Immature natural killer cell (primary cell): ENCODE results near the gene BRD2. TPM values are rescaled to one million over a fixed set of nuclear protein-coding genes. Genes with fewer than 3 reads are reported as not detected.

Experiments
- DNase-seq, 3 donors: peaks; one replicate each; pipeline ENCODE4 v3.0.0; 2022; ENCODE audit warnings: mixed read lengths in 1 of 3
- H3K27ac Mint-ChIP-seq, 6 donors: one replicate each; pipeline ENCODE4 v1.8.0; 2020; ENCODE audit warnings: mixed read lengths in 6 of 6, mild to moderate bottlenecking in 5 of 6, inconsistent platforms in 4 of 6, moderate library complexity in 3 of 6
- H3K27me3 Mint-ChIP-seq, 3 donors: one replicate each; pipeline ENCODE4 v1.8.0; 2020 to 2021; ENCODE audit warnings: low read depth in 3 of 3, mild to moderate bottlenecking in 3 of 3, mixed read lengths in 3 of 3, moderate library complexity in 3 of 3, inconsistent platforms in 1 of 3
- H3K36me3 Mint-ChIP-seq, 3 donors: one replicate each; pipeline ENCODE4 v1.8.0; 2020; ENCODE audit warnings: mixed read lengths in 3 of 3, inconsistent platforms in 2 of 3, mild to moderate bottlenecking in 2 of 3
- H3K4me1 Mint-ChIP-seq, 2 donors: one replicate each; pipeline ENCODE4 v1.8.0; 2020; ENCODE audit warnings: inconsistent platforms in 2 of 2, mild to moderate bottlenecking in 2 of 2, mixed read lengths in 2 of 2, moderate library complexity in 1 of 2
- H3K4me3 Mint-ChIP-seq, 5 donors: one replicate each; pipeline ENCODE4 v1.8.0; 2020; ENCODE audit warnings: mild to moderate bottlenecking in 5 of 5, mixed read lengths in 5 of 5, inconsistent platforms in 3 of 5, moderate library complexity in 3 of 5
- H3K9me3 Mint-ChIP-seq, 6 donors: one replicate each; pipeline ENCODE4 v1.8.0; 2020; ENCODE audit warnings: mild to moderate bottlenecking in 6 of 6, mixed read lengths in 6 of 6, inconsistent platforms in 4 of 6, moderate library complexity in 3 of 6
- polyA plus RNA-seq, 3 donors: library from polyadenylated mRNA; unstranded; fragments of 300-500 nt; fragmentation: Illumina TruSeq; gene quantifications; one replicate each; pipeline ENCODE4 v1.2.3, GENCODE V29; 2021

BRD2 gene
- polyA plus RNA-seq, 3 donors from 2014 or later = 29.8 to 119 (median 31.5) TPM

DNA sequence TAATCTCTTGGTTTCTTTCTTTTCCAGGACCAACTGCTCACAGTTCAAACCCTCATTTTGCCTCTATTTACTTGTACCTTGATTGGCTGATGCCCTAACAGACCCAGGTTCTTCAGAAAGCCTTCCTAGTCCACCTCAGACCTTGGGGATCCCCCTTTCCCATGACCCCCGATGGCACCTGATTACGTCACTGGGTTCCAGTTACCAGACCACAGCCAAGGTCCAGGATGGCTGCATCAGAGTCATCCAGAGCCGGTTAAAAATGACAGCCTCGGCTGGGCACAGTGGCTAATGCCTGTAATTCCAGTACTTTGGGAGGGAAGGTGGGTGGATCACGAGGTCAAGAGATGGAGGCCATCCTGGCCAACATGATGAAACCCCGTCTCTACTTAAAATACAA lies 36.5 kb downstream of the BRD2 start:
- Mint-ChIP-seq H3K27ac (no peak overlapping the region), H3K9me3 (no peaks in the 10 kb centered on the region), H3K36me3 (no peaks in the 10 kb centered on the region), H3K4me3 (no peak overlapping the region), H3K27me3 (peaks cover 4 to 16% (median 14%) of the 10 kb centered on the region in 3 donors), H3K4me1 (peaks cover 10 to 14% of the 10 kb centered on the region in 2 donors)
- no peak for DNase-seq

DNA sequence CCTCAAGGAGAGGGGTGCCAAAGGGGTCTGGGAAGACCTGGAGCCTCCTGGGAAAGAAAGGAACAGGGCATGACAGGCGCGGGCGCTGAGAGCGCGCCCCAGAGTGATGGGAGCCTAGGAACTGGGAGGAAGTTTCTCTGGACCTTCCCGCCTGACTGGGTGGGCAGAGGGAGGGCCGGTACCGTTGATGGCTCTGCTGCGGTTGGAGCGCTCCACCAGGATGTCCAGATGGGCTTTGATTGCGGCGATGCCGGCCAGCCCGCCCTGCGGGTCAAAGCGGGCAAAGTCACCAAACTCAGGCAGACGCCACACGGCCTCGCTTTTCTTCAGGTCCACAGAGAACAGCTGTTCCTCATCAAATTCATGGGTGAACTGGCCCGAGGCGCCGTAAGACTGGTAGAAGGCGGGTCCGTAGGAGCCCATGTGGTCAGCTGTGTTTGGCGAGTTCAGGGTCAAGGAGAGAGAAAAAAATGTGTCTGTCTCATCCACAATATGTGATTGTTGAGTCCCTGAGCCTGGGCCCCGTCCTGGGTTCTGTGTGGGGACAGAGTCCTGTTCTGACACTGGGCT lies 39.5 kb downstream of the BRD2 start:
- Mint-ChIP-seq H3K4me1 (peaks cover 10 to 14% of the 10 kb centered on the region in 2 donors), H3K27ac (peak overlapping the region in 1 of 6 donors; percentile 14), H3K4me3 (peak overlapping the region in 1 of 5 donors; percentile 65)

DNA sequence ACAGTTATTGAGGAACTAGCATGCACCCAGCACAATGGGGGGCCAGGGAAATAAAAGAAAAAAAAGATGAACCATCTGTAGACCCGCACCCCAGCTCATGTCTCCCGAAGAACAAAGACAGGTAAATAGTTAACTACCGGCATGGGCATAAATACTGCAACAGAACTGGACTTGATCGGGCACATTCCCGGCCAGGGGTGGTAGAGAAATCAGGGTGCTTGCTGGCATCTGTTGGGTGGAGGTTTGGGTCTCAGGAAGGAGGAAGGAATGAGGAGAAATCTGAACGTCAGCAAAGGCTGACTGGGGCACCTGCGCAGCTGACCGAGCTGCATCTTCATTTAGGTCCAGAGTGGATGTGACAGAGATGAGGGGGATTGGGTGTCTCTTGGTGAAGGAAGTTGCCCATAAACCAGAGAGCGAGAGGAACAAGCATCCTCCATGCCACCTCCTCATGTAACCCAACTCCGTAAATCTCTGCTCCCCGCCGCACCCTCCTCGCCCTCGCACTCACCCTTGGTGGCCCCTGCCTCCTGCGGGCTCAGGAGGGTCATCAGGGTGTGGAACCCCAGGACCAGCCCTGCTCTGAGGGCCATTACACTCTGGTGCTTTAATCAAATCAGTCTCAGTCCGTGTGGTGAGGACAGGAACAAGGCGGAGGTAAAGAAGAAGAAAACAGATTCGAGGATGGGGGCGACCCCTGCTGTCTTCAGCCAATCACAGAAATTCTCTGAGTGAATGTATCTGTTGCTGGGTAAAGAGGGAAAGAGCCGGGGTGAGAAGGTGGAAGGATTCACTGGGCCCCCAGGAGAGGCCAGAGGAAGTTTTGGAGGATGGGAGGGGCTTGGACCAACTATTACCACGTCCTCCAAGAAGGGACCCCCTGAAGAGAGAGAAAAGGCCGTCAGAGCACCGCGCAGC lies 40.8 kb downstream of the BRD2 start, which contains the start of gene HLA-DOA:
Gene HLA-DOA (minus strand): TSS at position 648 of the 918 bp plus-strand sequence.
- peak within 1 kb of the TSS in 3 of 6 donors; percentile 70 to 81 (median 73) for H3K27ac Mint-ChIP-seq

More for the DNA sequence above, 39.5 kb downstream of the BRD2 start:
- Mint-ChIP-seq H3K36me3 (no peaks in the 10 kb centered on the region), H3K9me3 (no peaks in the 10 kb centered on the region), H3K27me3 (peaks cover 0 to 13% (median 3%) of the 10 kb centered on the region in 3 donors)
- DNase-seq = no peak

DNA sequence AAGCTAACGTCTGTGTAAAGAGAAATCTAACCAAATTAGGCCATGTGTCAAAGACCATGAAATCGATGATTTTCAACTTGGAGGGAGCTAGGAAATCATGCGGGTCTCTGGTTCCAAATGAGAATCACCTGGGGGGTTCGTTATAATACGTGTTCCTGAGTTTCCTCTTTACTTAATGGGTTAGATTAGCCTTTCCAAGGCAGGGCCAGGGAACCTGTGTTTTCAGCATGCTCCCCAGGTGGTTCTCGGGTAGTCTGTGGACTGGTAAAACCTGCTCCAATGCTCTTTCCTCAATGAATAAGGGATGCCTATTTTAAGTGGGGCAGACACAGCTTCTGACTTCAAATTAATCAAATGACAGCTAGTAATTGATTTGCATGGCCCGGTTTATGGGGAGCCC lies 42.0 kb downstream of the BRD2 start:
- Mint-ChIP-seq H3K4me3 (no peak overlapping the region), H3K9me3 (no peaks in the 10 kb centered on the region), H3K27me3 (peaks cover 0 to 13% (median 3%) of the 10 kb centered on the region in 3 donors), H3K36me3 (no peaks in the 10 kb centered on the region), H3K4me1 (peaks cover 11 to 14% of the 10 kb centered on the region in 2 donors), H3K27ac (no peak overlapping the region)
- DNase-seq = no peak

More for the DNA sequence above, 40.8 kb downstream of the BRD2 start, which contains the start of gene HLA-DOA:
- H3K4me3 Mint-ChIP-seq = peak within 1 kb of the TSS; percentile 68 to 77 (median 74)
- no peaks in the 10 kb centered on the region for H3K9me3 Mint-ChIP-seq
- no peaks in the 10 kb centered on the region for H3K36me3 Mint-ChIP-seq
- peaks cover 10 to 14% of the 10 kb centered on the region in 2 donors for H3K4me1 Mint-ChIP-seq
- DNase-seq = peak; percentile 24 to 45 (median 41)
- peaks cover 0 to 13% (median 3%) of the 10 kb centered on the region in 3 donors for H3K27me3 Mint-ChIP-seq

DNA sequence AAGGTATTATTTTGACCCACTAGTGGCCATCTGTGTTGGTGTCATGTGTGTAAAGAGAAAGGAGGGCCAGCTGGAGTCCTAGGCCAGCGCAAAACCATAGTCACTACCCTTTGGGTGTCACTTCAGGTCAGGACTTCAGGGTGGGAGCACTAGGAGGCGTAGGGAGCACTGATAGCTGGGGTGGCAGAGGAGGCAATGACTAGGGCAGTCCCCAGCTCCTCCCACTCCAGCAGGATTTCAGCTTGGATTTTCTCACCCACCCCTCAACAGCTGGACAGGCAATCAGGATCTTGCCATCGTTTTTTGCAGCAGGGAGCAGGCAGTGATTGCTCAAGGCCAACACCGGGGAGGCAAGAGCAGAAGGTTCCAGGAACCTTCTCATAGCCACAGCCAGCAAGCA lies 45.2 kb downstream of the BRD2 start:
- DNase-seq = no peak
- Mint-ChIP-seq H3K4me1 (peaks cover 18 to 22% of the 10 kb centered on the region in 2 donors), H3K9me3 (no peaks in the 10 kb centered on the region), H3K4me3 (no peak overlapping the region), H3K36me3 (no peaks in the 10 kb centered on the region), H3K27me3 (peaks cover 0 to 8% (median 3%) of the 10 kb centered on the region in 3 donors), H3K27ac (no peak overlapping the region)

DNA sequence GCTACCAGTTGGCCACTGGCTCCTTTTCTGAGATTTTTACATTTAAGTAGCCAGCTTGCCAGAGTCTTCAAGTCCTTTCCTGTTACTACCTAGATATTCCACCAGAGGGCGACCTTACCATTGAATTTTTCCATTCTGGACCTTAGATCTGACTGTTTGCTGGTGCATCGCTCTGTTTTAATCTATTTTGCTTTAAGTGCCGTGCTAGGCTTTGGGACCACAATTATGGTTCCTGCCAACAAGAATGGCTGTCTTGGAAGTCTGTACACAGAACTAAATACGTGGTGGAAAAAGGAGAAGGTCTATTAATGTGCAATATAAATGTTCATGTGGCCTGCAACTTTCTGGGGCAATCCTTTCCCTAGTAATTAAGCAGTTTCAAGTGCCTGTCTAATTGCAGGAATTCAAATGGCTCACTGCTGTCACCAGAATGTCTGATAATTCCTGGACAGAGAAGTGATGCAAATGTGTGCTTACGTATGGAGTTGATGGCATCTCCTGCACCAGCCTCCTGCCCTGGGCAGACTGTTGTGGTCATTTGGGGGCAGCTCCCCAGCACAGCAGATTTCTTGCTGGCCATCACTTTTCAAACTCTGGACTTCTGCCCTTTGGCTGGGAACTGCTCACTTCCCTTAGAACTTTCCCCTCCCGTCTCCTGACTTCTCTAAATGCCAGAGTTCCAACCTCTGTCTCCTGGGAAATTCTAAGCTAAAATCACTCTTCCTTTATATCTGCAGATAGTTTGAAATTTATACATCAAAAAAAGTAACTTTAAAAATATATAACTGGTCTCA lies 46.6 kb downstream of the BRD2 start:
- DNase-seq = peak; percentile 63 to 74 (median 70)
- Mint-ChIP-seq H3K4me1 (peaks cover 21 to 22% of the 10 kb centered on the region in 2 donors), H3K4me3 (no peak overlapping the region), H3K9me3 (no peaks in the 10 kb centered on the region), H3K27ac (no peak overlapping the region), H3K27me3 (peaks cover 0 to 6% (median 0%) of the 10 kb centered on the region in 3 donors), H3K36me3 (no peaks in the 10 kb centered on the region)

DNA sequence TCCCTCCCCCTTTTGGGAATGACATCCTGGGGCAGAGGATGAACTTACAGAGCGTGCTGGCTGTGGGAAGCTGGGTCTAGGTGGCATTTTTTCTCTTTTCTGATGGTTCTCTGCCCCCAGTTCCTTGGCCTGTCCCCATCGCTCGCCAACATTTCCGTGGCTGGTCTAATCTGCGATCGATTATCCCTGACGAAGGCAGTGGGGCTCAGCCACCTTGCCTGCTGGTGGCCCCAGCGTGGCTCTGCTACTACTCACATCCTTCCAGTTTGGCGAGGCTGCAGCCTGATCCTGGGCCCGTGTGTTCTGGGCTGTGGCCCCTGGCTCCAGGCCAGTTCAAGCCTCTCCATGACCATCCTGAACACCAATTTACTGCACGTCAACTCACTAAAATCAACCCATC lies 47.4 kb downstream of the BRD2 start:
- no peak overlapping the region for H3K4me3 Mint-ChIP-seq
- H3K27ac Mint-ChIP-seq = no peak overlapping the region
- H3K4me1 Mint-ChIP-seq = peaks cover 21 to 22% of the 10 kb centered on the region in 2 donors
- H3K9me3 Mint-ChIP-seq = no peaks in the 10 kb centered on the region
- H3K36me3 Mint-ChIP-seq = no peaks in the 10 kb centered on the region
- no peak for DNase-seq
- peaks cover 0 to 6% (median 0%) of the 10 kb centered on the region in 3 donors for H3K27me3 Mint-ChIP-seq

DNA sequence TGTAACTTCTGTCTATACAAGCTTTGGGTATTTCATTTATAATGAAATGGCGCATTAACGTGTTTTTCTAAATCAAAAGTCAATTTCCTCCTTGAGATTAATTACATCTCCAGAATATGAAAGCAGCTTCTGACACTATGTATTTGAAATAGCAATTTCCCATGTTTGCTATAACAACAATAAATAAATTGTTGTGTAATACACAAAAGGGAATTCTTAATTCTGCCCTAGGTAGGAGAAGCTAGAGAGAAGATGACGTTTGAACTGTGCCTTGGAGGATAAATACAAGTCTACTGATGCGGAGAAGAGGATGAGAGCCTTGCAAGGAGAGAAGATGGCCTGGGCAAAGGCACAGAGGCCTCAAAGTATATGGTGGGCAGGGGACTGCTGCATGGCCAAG lies 48.6 kb downstream of the BRD2 start:
- Mint-ChIP-seq H3K4me3 (peak overlapping the region in 1 of 5 donors; percentile 17), H3K4me1 (peaks cover 21 to 22% of the 10 kb centered on the region in 2 donors), H3K27me3 (peaks cover 0 to 5% (median 0%) of the 10 kb centered on the region in 3 donors), H3K27ac (peak overlapping the region in 2 of 6 donors; percentile 29 to 69), H3K9me3 (no peaks in the 10 kb centered on the region), H3K36me3 (no peaks in the 10 kb centered on the region)
- no peak for DNase-seq

DNA sequence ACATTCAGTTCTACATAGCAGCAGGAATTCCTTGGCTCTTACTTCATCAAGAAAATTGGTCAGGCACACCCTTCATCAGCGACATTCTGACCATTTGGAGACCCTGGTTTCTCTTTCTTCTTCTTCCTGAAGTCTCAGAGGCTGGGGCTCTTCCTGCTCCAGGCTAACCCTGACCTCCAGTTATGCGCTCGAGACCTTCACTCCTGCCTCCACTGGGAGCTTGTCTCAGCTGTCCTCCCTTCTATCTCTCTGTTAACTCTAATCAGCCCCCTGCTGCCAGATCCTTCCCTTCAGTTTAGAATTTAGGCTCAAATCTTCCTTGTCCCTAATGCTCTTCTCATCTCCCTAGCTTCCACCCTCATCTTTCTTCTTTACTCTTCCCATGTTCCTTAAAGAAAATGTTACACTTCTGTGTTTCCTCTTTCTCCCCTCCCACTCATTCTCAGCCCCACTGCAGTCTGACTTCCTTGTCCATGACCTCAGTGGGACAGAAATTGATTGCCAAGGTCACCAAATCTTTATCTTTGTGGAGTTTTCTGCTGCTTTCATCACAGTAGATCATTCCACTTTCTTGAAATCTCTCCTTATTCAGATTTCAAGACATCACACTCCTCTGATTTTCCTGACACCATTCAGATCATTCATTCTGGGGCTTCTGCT lies 49.4 kb downstream of the BRD2 start:
- Mint-ChIP-seq H3K27ac (peak overlapping the region in 4 of 6 donors; percentile 17 to 82 (median 50)), H3K9me3 (no peaks in the 10 kb centered on the region), H3K27me3 (peaks cover 0 to 3% (median 0%) of the 10 kb centered on the region in 3 donors), H3K36me3 (no peaks in the 10 kb centered on the region), H3K4me3 (peak overlapping the region in 1 of 5 donors; percentile 86), H3K4me1 (peaks cover 21 to 22% of the 10 kb centered on the region in 2 donors)
- DNase-seq = no peak

DNA sequence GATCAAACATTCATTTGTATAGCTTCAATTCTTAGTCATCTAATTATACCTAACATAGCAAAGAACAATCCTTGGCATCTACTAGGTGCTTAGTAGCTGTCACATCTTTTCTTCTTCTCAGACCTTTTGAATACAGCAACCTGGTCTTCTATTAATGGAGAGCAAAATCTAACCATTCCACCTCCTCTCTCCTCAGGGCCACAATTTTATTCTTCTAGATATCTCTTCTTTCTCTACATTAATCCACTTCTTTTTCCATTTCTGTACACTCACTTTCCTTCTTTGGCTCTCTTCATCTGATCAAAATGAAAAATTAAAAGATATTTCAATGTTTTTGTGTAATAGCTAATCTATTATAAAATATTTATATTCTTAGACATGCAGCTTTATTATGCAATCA lies 50.0 kb downstream of the BRD2 start:
- H3K27ac Mint-ChIP-seq = peak overlapping the region in 4 of 6 donors; percentile 17 to 82 (median 50)
- DNase-seq = no peak
- H3K27me3 Mint-ChIP-seq = peaks cover 0 to 2% (median 0%) of the 10 kb centered on the region in 3 donors
- peak overlapping the region in 2 of 5 donors; percentile 2 to 86 for H3K4me3 Mint-ChIP-seq
- no peaks in the 10 kb centered on the region for H3K36me3 Mint-ChIP-seq
- no peaks in the 10 kb centered on the region for H3K9me3 Mint-ChIP-seq
- H3K4me1 Mint-ChIP-seq = peaks cover 21 to 22% of the 10 kb centered on the region in 2 donors

DNA sequence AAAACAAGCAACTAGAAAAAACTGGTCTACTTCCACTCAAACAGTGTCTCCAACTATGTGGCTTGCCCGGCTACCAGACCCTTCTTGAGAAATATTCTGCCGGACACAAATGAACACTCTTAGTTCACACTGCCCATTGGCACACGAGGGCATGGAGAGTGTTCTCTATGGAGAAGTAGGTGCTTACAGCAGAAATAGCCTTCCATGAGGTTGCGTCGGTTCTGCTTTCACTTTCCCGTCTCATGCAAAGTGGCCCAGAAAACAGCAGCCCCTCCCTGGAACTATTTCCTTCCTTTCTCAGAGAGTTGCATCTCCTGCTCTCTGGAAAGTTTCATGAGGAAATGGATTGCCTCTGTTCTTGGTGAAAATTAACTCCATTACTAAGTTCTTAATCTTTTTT lies 50.5 kb downstream of the BRD2 start:
- Mint-ChIP-seq H3K4me3 (peak overlapping the region; percentile 51 to 86 (median 74)), H3K27ac (peak overlapping the region in 4 of 6 donors; percentile 14 to 81 (median 70)), H3K27me3 (no peaks in the 10 kb centered on the region), H3K36me3 (no peaks in the 10 kb centered on the region), H3K4me1 (peaks cover 21 to 22% of the 10 kb centered on the region in 2 donors), H3K9me3 (no peaks in the 10 kb centered on the region)
- peak in 2 of 3 donors; percentile 28 to 35 for DNase-seq

DNA sequence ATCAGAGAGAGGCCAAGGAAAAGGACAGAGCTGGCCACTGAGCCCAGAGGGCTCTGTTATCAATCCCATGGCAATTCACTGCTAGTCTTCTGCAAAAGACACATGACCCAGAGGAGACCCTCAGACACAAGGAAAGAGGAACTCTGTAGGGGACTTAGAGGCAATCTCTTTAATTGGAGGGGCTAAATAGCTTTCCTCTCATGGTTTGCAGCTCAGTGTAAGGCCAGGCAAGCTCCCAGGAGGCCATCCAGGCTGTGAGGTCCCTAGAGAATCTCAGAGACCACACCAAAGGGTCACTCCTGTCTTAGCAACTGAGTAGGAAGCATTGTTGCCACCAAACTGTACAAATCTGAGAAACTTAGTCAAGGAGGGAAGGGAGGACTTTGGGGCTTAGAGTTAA lies 51.0 kb downstream of the BRD2 start:
- H3K4me3 Mint-ChIP-seq = peak overlapping the region; percentile 51 to 86 (median 74)
- no peaks in the 10 kb centered on the region for H3K9me3 Mint-ChIP-seq
- no peak for DNase-seq
- H3K4me1 Mint-ChIP-seq = peaks cover 21 to 22% of the 10 kb centered on the region in 2 donors
- H3K27me3 Mint-ChIP-seq = no peaks in the 10 kb centered on the region
- H3K27ac Mint-ChIP-seq = peak overlapping the region in 4 of 6 donors; percentile 14 to 81 (median 70)
- H3K36me3 Mint-ChIP-seq = no peaks in the 10 kb centered on the region

DNA sequence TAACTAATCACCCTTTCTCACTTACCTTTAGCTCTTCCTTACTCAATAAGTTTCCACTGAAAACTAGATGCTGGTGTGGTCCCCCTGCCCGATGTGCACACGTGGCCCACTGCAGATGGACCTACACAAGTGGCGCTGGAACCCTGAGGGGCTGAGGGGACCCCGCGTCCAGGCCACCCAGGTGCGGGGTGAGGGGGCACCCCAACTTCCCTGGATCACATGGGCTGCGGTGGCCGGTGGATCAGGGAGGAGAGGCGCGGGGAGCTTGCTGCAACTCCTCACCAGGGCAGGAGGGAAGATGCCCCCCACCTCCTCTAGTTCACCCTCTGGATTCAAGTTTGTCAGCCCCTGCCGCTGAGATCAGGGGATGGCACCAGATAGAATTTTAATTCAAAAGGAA lies 53.5 kb downstream of the BRD2 start:
- Mint-ChIP-seq H3K27me3 (no peaks in the 10 kb centered on the region), H3K4me3 (no peak overlapping the region), H3K27ac (no peak overlapping the region), H3K36me3 (no peaks in the 10 kb centered on the region), H3K4me1 (peaks cover 19 to 22% of the 10 kb centered on the region in 2 donors), H3K9me3 (no peaks in the 10 kb centered on the region)
- no peak for DNase-seq
